H1 (cell line): Measurements from ENCODE around the gene TMEM170A. TPM values are rescaled to one million over a fixed set of nuclear protein-coding genes. Genes with fewer than 3 reads are reported as not detected.

Experiments
- CTCF ChIA-PET: fragments of 300-600 bp; sonication (Branson Sonifier 250); formaldehyde crosslinking; loops from one replicate; lab custom pipeline; 2021; ENCODE audit not compliant: partially characterized antibody; lab: Charles Lee
- POLR2A ChIA-PET: fragments of 300-600 bp; sonication (Branson Sonifier 250); formaldehyde crosslinking; loops from one replicate; lab custom pipeline; 2021; ENCODE audit warnings: inconsistent platforms; ENCODE audit not compliant: partially characterized antibody; lab: Charles Lee
- DNase-seq, 2 experiments: peaks; one replicate each; pipeline versions ENCODE4 v3.0.0 to v3.0.0-alpha.2; 2010 to 2022; ENCODE audit warnings: low spot score in 2 of 2, low read depth in 1 of 2, mixed read lengths in 1 of 2
- FAIRE-seq: peaks from 2 replicates; lab custom pipeline; 2011; peaks lifted over from hg19 to GRCh38; lab: Jason Lieb, UNC
- H2AFZ ChIP-seq: 2 replicates; pipeline ENCODE4 v1.8.1; 2012; ENCODE audit warnings: low read length, inconsistent platforms
- H2AK5ac ChIP-seq: 2 replicates; pipeline ENCODE4 v1.6.1; 2013; ENCODE audit warnings: low read depth, low read length
- H2BK120ac ChIP-seq: replicated peaks from 2 replicates; pipeline ENCODE3; 2013; ENCODE audit warnings: low read depth, low read length, inconsistent platforms
- H2BK12ac ChIP-seq: 2 replicates; pipeline ENCODE4 v1.6.1; 2013; ENCODE audit warnings: low read depth, low read length
- H2BK15ac ChIP-seq: 2 replicates; pipeline ENCODE4 v1.6.1; 2013; ENCODE audit warnings: low read length
- H2BK20ac ChIP-seq: 2 replicates; pipeline ENCODE4 v1.6.1; 2013; ENCODE audit warnings: low read length
- H2BK5ac ChIP-seq: 2 replicates; pipeline ENCODE4 v1.6.1; 2013; ENCODE audit warnings: low read depth, low read length
- H3K14ac ChIP-seq: 2 replicates; pipeline ENCODE4 v1.6.1; 2013; ENCODE audit warnings: inconsistent platforms; ENCODE audit not compliant: insufficient read length
- H3K18ac ChIP-seq: 2 replicates; pipeline ENCODE4 v1.6.1; 2013; ENCODE audit warnings: low read length; ENCODE audit errors: extremely low read depth
- H3K23ac ChIP-seq: 2 replicates; pipeline ENCODE4 v1.6.1; 2013; ENCODE audit warnings: inconsistent platforms; ENCODE audit not compliant: insufficient read length
- H3K23me2 ChIP-seq: 2 replicates; pipeline ENCODE4 v1.6.1; 2013; ENCODE audit warnings: low read depth, low read length
- H3K27ac ChIP-seq: 2 replicates; pipeline ENCODE4 v1.6.1; 2011; ENCODE audit warnings: low read depth, low read length, inconsistent platforms
- H3K27me3 ChIP-seq, 4 experiments: replicated peaks in 1 of 4; 1 replicate in 1 of 4; 2 replicates in 3 of 4; pipeline versions ENCODE4 v1.6.1 to v1.8.1; 2011 to 2013; ENCODE audit warnings: low read length in 3 of 4, mild to moderate bottlenecking in 3 of 4, inconsistent platforms in 2 of 4, mixed read lengths in 2 of 4, moderate library complexity in 1 of 4; ENCODE audit not compliant: control insufficient read depth in 3 of 4, insufficient read depth in 3 of 4; ENCODE audit errors: extremely low read depth in 1 of 4
- H3K36me3 ChIP-seq, 4 experiments: 2 replicates each; pipeline versions ENCODE4 v1.6.1 to v1.8.1; 2011 to 2013; ENCODE audit warnings: mild to moderate bottlenecking in 4 of 4, low read length in 3 of 4, moderate library complexity in 2 of 4, control low read depth in 1 of 4, inconsistent platforms in 1 of 4; ENCODE audit not compliant: insufficient read depth in 4 of 4, control insufficient read depth in 2 of 4
- H3K4ac ChIP-seq: replicated peaks from 2 replicates; pipeline ENCODE3; 2013; ENCODE audit warnings: low read length, low read depth, mixed read lengths, inconsistent platforms; ENCODE audit not compliant: insufficient read length
- H3K4me1 ChIP-seq, 4 experiments: replicated peaks in 1 of 4; 1 replicate in 1 of 4; 2 replicates in 3 of 4; pipeline versions ENCODE4 v1.6.1 to v1.8.1; 2011 to 2013; ENCODE audit warnings: low read length in 3 of 4, inconsistent platforms in 2 of 4, mixed read lengths in 1 of 4; ENCODE audit not compliant: insufficient read depth in 4 of 4, control insufficient read depth in 3 of 4
- H3K4me2 ChIP-seq, 2 experiments: 2 replicates each; pipeline versions ENCODE4 v1.6.1 to v1.8.1; 2011 to 2013; ENCODE audit warnings: low read depth in 2 of 2, low read length in 2 of 2, control low read depth in 1 of 2, inconsistent platforms in 1 of 2, mild to moderate bottlenecking in 1 of 2; ENCODE audit not compliant: insufficient read depth in 1 of 2
- H3K4me3 ChIP-seq, 4 experiments: fragments of 200-600, 300-600 bp in 1 of 4; sonication (generic), shearing (Covaris generic), sonication (Bioruptor Twin) in 1 of 4; 2 replicates each; pipeline versions ENCODE4 v1.5.1 to v1.8.1; 2011 to 2016; ENCODE audit warnings: low read length in 4 of 4, low read depth in 3 of 4, control low read depth in 2 of 4, inconsistent platforms in 2 of 4, mild to moderate bottlenecking in 2 of 4, mixed read lengths in 1 of 4, moderate library complexity in 1 of 4; ENCODE audit not compliant: insufficient read depth in 2 of 4; ENCODE audit errors: extremely low read depth in 1 of 4
- H3K56ac ChIP-seq: replicated peaks from 2 replicates; pipeline ENCODE3; 2013; ENCODE audit warnings: low read depth, mild to moderate bottlenecking, mixed read lengths, low read length, inconsistent platforms; ENCODE audit not compliant: insufficient read length
- H3K79me1 ChIP-seq: 2 replicates; pipeline ENCODE4 v1.6.1; 2013; ENCODE audit warnings: low read depth, low read length, control low read depth
- H3K79me2 ChIP-seq, 2 experiments: 2 replicates each; pipeline versions ENCODE4 v1.6.1 to v1.8.1; 2012 to 2013; ENCODE audit warnings: low read length in 2 of 2, mild to moderate bottlenecking in 2 of 2, inconsistent platforms in 1 of 2; ENCODE audit not compliant: insufficient read depth in 2 of 2, control insufficient read depth in 1 of 2
- H3K9ac ChIP-seq, 4 experiments: replicated peaks in 1 of 4; 1 replicate in 1 of 4; 2 replicates in 3 of 4; pipeline versions ENCODE4 v1.6.1 to v1.8.1; 2011 to 2013; ENCODE audit warnings: low read depth in 3 of 4, low read length in 3 of 4, control low read depth in 2 of 4, mild to moderate bottlenecking in 2 of 4, moderate library complexity in 2 of 4, inconsistent platforms in 1 of 4; ENCODE audit errors: extremely low read depth in 1 of 4
- H3K9me3 ChIP-seq, 2 experiments: 2 replicates each; pipeline versions ENCODE4 v1.6.1 to v1.8.1; 2012 to 2013; ENCODE audit warnings: mild to moderate bottlenecking in 2 of 2, moderate library complexity in 2 of 2, control low read depth in 1 of 2, inconsistent platforms in 1 of 2, low read depth in 1 of 2, low read length in 1 of 2, mixed read lengths in 1 of 2; ENCODE audit not compliant: insufficient read depth in 2 of 2
- H4K20me1 ChIP-seq, 2 experiments: replicated peaks in 1 of 2; 2 replicates each; pipeline versions ENCODE3 to v1.8.1; 2011 to 2013; ENCODE audit warnings: inconsistent platforms in 2 of 2, low read length in 2 of 2, mild to moderate bottlenecking in 1 of 2; ENCODE audit not compliant: insufficient read depth in 2 of 2, control insufficient read depth in 1 of 2
- H4K5ac ChIP-seq: 2 replicates; pipeline ENCODE4 v1.6.1; 2013; ENCODE audit warnings: low read length, low read depth, mixed read lengths, inconsistent platforms; ENCODE audit not compliant: insufficient read length
- H4K8ac ChIP-seq: 2 replicates; pipeline ENCODE4 v1.8.0; 2013; ENCODE audit warnings: mild to moderate bottlenecking, moderate library complexity, low read length, inconsistent platforms; ENCODE audit not compliant: insufficient read depth; ENCODE audit errors: extremely low read depth
- H4K91ac ChIP-seq: replicated peaks from 2 replicates; pipeline ENCODE3; 2013; ENCODE audit warnings: low read length, mixed read lengths, inconsistent platforms; ENCODE audit not compliant: insufficient read length
- BACH1 ChIP-seq: IDR thresholded peaks from 2 replicates; pipeline ENCODE4 v1.6.1; 2012; ENCODE audit warnings: low read length, improper control_type of control experiment
- GTF2F1 ChIP-seq: IDR thresholded peaks from 2 replicates; pipeline ENCODE4 v1.6.1; 2012; ENCODE audit warnings: low read depth, low read length, improper control_type of control experiment, borderline replicate concordance
- HDAC2 ChIP-seq, 2 experiments: fragments of 300-600 bp in 1 of 2; sonication (generic) in 1 of 2; IDR thresholded peaks; 2 replicates each; pipeline ENCODE4 v1.6.1; 2011 to 2012; ENCODE audit warnings: low read depth in 2 of 2, low read length in 2 of 2, mild to moderate bottlenecking in 2 of 2, moderate library complexity in 2 of 2, borderline replicate concordance in 1 of 2, inconsistent platforms in 1 of 2
- RNF2 ChIP-seq: fragments of 200-900, 300-1000 bp; sonication (generic); IDR thresholded peaks from 2 replicates; pipeline ENCODE4 v1.7.1; 2016; ENCODE audit warnings: borderline replicate concordance, low read depth, mild to moderate bottlenecking, antibody characterized with exemption, low read length; ENCODE audit not compliant: poor library complexity, severe bottlenecking; ENCODE audit errors: missing control alignments
- SIX5 ChIP-seq: IDR thresholded peaks from 2 replicates; pipeline ENCODE4 v1.6.1; 2011; ENCODE audit warnings: mild to moderate bottlenecking, low read depth, low read length
- SP4 ChIP-seq: IDR thresholded peaks from 2 replicates; pipeline ENCODE4 v1.6.1; 2012; ENCODE audit warnings: low read length, inconsistent platforms
- ZNF274 ChIP-seq: IDR thresholded peaks from 2 replicates; pipeline ENCODE4 v1.7.0; 2012; ENCODE audit warnings: low read length, borderline replicate concordance; ENCODE audit errors: extremely low read depth
- WGBS, 2 experiments: shearing (Covaris generic) in 1 of 2; methylation state at CpG; one replicate each; pipeline versions ENCODE4 v1.1.6 to v1.1.7; 2013 to 2015; ENCODE audit warnings: low lambda C conversion rate in 2 of 2, mixed read lengths in 2 of 2, inconsistent platforms in 1 of 2, low coverage in 1 of 2, missing lambda C conversion rate in 1 of 2; ENCODE audit not compliant: insufficient replicate concordance in 2 of 2, insufficient coverage in 1 of 2, insufficient read length in 1 of 2; ENCODE audit errors: extremely low coverage in 1 of 2, missing lambda C conversion rate in 1 of 2; 5-methylcytosine and 5-hydroxymethylcytosine counted together
- polyA plus RNA-seq, 7 experiments: library from polyadenylated mRNA; depleted of rRNA in 3 of 7; stranded (reverse) in 5 of 7; unstranded in 2 of 7; fragments of >200 nt in 5 of 7; fragments of 200-250 nt in 2 of 7; gene quantifications; 1 replicate in 5 of 7; 2 replicates in 1 of 7; 4 replicates in 1 of 7; pipeline versions ENCODE4 v1.2.1 to v1.2.3, GENCODE V29; 2011 to 2013; ENCODE audit warnings: missing spikeins in 2 of 7, mixed read lengths in 2 of 7
- total RNA-seq: library from RNA; stranded (reverse); fragmentation: NEBNext Ultra II Directional; extraction: Animal tissue kit (Norgen Biotek cat#: 25700); gene quantifications from 2 replicates; pipeline ENCODE4 v1.2.1, GENCODE V29; 2021
- TF ChIP-seq, protein P1 (sequence below): IDR thresholded peaks from 2 replicates; pipeline ENCODE4 v1.6.1; 2011; ENCODE audit warnings: low read length, improper control_type of control experiment

Gene TMEM170A
- total and polyA plus RNA-seq, 2 of the 8 experiments (the other 6 are each of a cell fraction or from before 2014, with no cell fraction given), result 22.9 to 56.6 TPM

- H4K5ac ChIP-seq, result no peak overlapping the region
- H4K91ac ChIP-seq, result no peak overlapping the region
- H3K4me1 ChIP-seq, result peaks cover 0 to 12% (median 7%) of the 10 kb centered on the region in 4 experiments; a peak in 5 of 7 replicates
- H2BK120ac ChIP-seq, result no peak overlapping the region
- H3K79me2 ChIP-seq, result peaks cover 3 to 83% of the 10 kb centered on the region in 2 experiments; a peak in 3 of 4 replicates
- DNase-seq, result no peak
- H3K9me3 ChIP-seq, result no peaks in the 10 kb centered on the region; a peak in 1 of 4 replicates
- TF ChIP-seq ZNF274 (no peak), GTF2F1 (no peak), HDAC2 (IDR thresholded peaks at IDR 0.05; ENCODE audit: borderline replicate concordance in 1 of 2, low read depth in 2 of 2, low read length in 2 of 2) (no peak), RNF2 (no peak), BACH1 (no peak), SIX5 (no peak), SP4 (no peak)
- TF ChIP-seq, protein P1, sequence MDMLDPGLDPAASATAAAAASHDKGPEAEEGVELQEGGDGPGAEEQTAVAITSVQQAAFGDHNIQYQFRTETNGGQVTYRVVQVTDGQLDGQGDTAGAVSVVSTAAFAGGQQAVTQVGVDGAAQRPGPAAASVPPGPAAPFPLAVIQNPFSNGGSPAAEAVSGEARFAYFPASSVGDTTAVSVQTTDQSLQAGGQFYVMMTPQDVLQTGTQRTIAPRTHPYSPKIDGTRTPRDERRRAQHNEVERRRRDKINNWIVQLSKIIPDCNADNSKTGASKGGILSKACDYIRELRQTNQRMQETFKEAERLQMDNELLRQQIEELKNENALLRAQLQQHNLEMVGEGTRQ, result no peak
- H3K4ac ChIP-seq, result no peak overlapping the region
- no peak overlapping the region for H3K23ac ChIP-seq
- H3K4me3 ChIP-seq, result no peak overlapping the region
- H2BK5ac ChIP-seq, result no peak overlapping the region
- H2BK20ac ChIP-seq, result no peak overlapping the region
- H4K8ac ChIP-seq, result no peak overlapping the region
- H2BK15ac ChIP-seq, result no peak overlapping the region
- ChIA-PET POLR2A (interaction anchor here (0.6 to 0.8 kb wide), 2 partner anchors 17 to 694 kb away, joined by 4 to 5 read pairs; no protein-coding TSS in a partner anchor), CTCF (interaction anchor here (0.7 to 6.5 kb wide), 4 partner anchors 14 to 105 kb away, joined by 3 to 33 read pairs (median 4); no protein-coding TSS in a partner anchor)
- peaks cover 2% of the 10 kb centered on the region for H3K79me1 ChIP-seq
- no peak overlapping the region for H2AFZ ChIP-seq
- no peak overlapping the region for H3K9ac ChIP-seq
- no peak overlapping the region for H2BK12ac ChIP-seq
- H3K36me3 ChIP-seq, result peaks cover 2 to 16% (median 7%) of the 10 kb centered on the region in 4 experiments; a peak in 7 of 8 replicates
- H3K18ac ChIP-seq, result no peak overlapping the region
- no peaks in the 10 kb centered on the region for H3K27me3 ChIP-seq
- no peak overlapping the region for H3K4me2 ChIP-seq
- H2AK5ac ChIP-seq, result no peak overlapping the region
- no peak for FAIRE-seq
- 63% methylated on average over 2 of the region's 2 CpGs; no CpG with 5 or more reads in 1 of the 2 experiments for WGBS, 2 experiments
- no peaks in the 10 kb centered on the region for H3K23me2 ChIP-seq
- H3K56ac ChIP-seq, result no peak overlapping the region
- peaks cover 6 to 7% of the 10 kb centered on the region in 2 experiments for H4K20me1 ChIP-seq
- no peak overlapping the region for H3K27ac ChIP-seq
- H3K14ac ChIP-seq, result no peak overlapping the region
Measured at GRCh38 chr16:75416904-75417565, 47.5 kb downstream of the TMEM170A start.
